ENCODE results near the gene FAM83D.

- peak; percentile 69 for TF ChIP-seq CTCF (IDR thresholded peaks at IDR 0.05; ENCODE audit: low read depth, low read length)
- no peak for TF ChIP-seq EZH2phosphoT487 (IDR thresholded peaks at IDR 0.05; ENCODE audit: low read depth)
Measured at GRCh38 chr20:38962044-38962927, 36.1 kb downstream of the FAM83D start, which contains the start of gene DHX35.

Measured in OCI-LY3 (cell line).